SK-N-SH treated with all-trans-retinoic acid at 6 μM for 48 hours (cell line): Measurements from ENCODE around the gene ME1.

Experiments
- ATAC-seq: fragments of 200-7000 bp; cut with Tn5 transposase; 3 replicates; pipeline ENCODE4 v1.9.1; 2020; ENCODE audit warnings: mild to moderate bottlenecking, moderate library complexity
- ARNTL ChIP-seq: fragments of 450-650 bp; formaldehyde crosslinking; IDR thresholded peaks from 2 replicates; pipeline ENCODE4 v1.5.0; 2020; ENCODE audit warnings: low read depth, mild to moderate bottlenecking, moderate library complexity, borderline replicate concordance
- BACH2 ChIP-seq: fragments of 250-450 bp; sonication (Bioruptor Pico); IDR thresholded peaks from 2 replicates; pipeline ENCODE4 v1.9.0; 2021; ENCODE audit warnings: mild to moderate bottlenecking, borderline replicate concordance
- CREB5 ChIP-seq: fragments of 250-450 bp; sonication (Bioruptor Pico); IDR thresholded peaks from 2 replicates; pipeline ENCODE4 v1.5.1; 2020; ENCODE audit warnings: low read depth, mild to moderate bottlenecking, moderate library complexity
- CSDC2 ChIP-seq: fragments of 250-450 bp; sonication (Bioruptor Pico); IDR thresholded peaks from 2 replicates; pipeline ENCODE4 v1.5.0; 2020; ENCODE audit warnings: mild to moderate bottlenecking, moderate library complexity
- ESRRG ChIP-seq: fragments of 250-450 bp; sonication (Bioruptor Pico); IDR thresholded peaks from 2 replicates; pipeline ENCODE4 v1.6.1; 2021; ENCODE audit warnings: mild to moderate bottlenecking
- GLIS3 ChIP-seq: fragments of 250-450 bp; sonication (Bioruptor Pico); IDR thresholded peaks from 2 replicates; pipeline ENCODE4 v1.5.0; 2020; ENCODE audit warnings: mild to moderate bottlenecking, moderate library complexity
- ISL1 ChIP-seq: fragments of 250-450 bp; sonication (Bioruptor Pico); IDR thresholded peaks from 2 replicates; pipeline ENCODE4 v2.1.2; 2022; ENCODE audit warnings: mild to moderate bottlenecking, moderate library complexity
- OSR1 ChIP-seq: fragments of 250-450 bp; sonication (Bioruptor Pico); IDR thresholded peaks from 2 replicates; pipeline ENCODE4 v1.8.0; 2022; ENCODE audit warnings: moderate library complexity, mild to moderate bottlenecking, inconsistent platforms
- POU6F1 ChIP-seq: fragments of 250-450 bp; sonication (Bioruptor Pico); IDR thresholded peaks from 2 replicates; pipeline ENCODE4 v1.8.0; 2021; ENCODE audit warnings: low read depth, mild to moderate bottlenecking, moderate library complexity, borderline replicate concordance
- RARB ChIP-seq: fragments of 250-450 bp; sonication (Bioruptor Pico); IDR thresholded peaks from 2 replicates; pipeline ENCODE4 v1.8.0; 2021; ENCODE audit warnings: mild to moderate bottlenecking, moderate library complexity
- SNAI2 ChIP-seq: fragments of 250-450 bp; sonication (Bioruptor Pico); IDR thresholded peaks from 2 replicates; pipeline ENCODE4 v1.5.0; 2020; ENCODE audit warnings: mild to moderate bottlenecking, moderate library complexity
- TCF4 ChIP-seq: fragments of 250-450 bp; sonication (Bioruptor Pico); IDR thresholded peaks from 2 replicates; pipeline ENCODE4 v1.8.0; 2021; ENCODE audit warnings: mild to moderate bottlenecking, moderate library complexity, borderline replicate concordance
- TOX ChIP-seq: fragments of 250-450 bp; sonication (Bioruptor Pico); IDR thresholded peaks from 2 replicates; pipeline ENCODE4 v1.8.0; 2021; ENCODE audit warnings: mild to moderate bottlenecking, moderate library complexity, borderline replicate concordance
- ZC3H10 ChIP-seq: fragments of 250-450 bp; sonication (Bioruptor Pico); IDR thresholded peaks from 2 replicates; pipeline ENCODE4 v1.5.1; 2021; ENCODE audit warnings: mild to moderate bottlenecking, moderate library complexity
- ZFP3 ChIP-seq: fragments of 250-450 bp; sonication (Bioruptor Pico); IDR thresholded peaks from 2 replicates; pipeline ENCODE4 v1.5.0; 2020; ENCODE audit warnings: mild to moderate bottlenecking, moderate library complexity
- ZFP30 ChIP-seq: fragments of 450-650 bp; formaldehyde crosslinking; IDR thresholded peaks from 2 replicates; pipeline ENCODE4 v1.5.0; 2022; ENCODE audit warnings: mild to moderate bottlenecking, moderate library complexity
- ZNF565 ChIP-seq: fragments of 450-650 bp; formaldehyde crosslinking; conservative IDR thresholded peaks from 2 replicates; pipeline ENCODE4 v1.5.0; 2020; ENCODE audit warnings: low read depth, mild to moderate bottlenecking, moderate library complexity
- ZNF70 ChIP-seq: fragments of 450-650 bp; formaldehyde crosslinking; IDR thresholded peaks from 2 replicates; pipeline ENCODE4 v1.5.0; 2020; ENCODE audit warnings: mild to moderate bottlenecking, moderate library complexity
- ZNF8 ChIP-seq: fragments of 450-650 bp; formaldehyde crosslinking; IDR thresholded peaks from 2 replicates; pipeline ENCODE4 v1.5.0; 2020; ENCODE audit warnings: mild to moderate bottlenecking, moderate library complexity
- TF ChIP-seq, protein P1 (sequence below): fragments of 250-450 bp; sonication (Bioruptor Pico); IDR thresholded peaks from 2 replicates; pipeline ENCODE4 v1.5.1; 2021; ENCODE audit warnings: mild to moderate bottlenecking, moderate library complexity

The ME1 gene

DNA sequence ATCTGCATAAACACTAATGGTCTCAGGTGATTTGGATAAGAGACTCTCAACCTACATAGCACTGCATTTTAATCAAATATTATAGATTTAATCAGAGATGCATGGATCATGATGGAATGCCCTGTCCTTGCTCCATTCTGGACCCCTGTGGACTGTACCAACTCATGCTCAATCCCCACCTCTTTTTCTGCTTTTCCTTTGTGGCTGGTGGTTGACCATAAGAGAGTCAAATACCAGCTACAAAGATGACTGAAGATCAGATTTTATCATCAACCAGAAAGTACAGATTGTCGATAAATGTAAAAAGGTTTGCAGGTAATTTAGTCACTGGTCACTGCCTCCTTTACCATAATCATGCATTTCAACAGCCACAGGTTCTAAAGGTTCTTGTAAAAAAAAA lies 116.2 kb downstream of the ME1 start (continued):
- TF ChIP-seq, protein P1, sequence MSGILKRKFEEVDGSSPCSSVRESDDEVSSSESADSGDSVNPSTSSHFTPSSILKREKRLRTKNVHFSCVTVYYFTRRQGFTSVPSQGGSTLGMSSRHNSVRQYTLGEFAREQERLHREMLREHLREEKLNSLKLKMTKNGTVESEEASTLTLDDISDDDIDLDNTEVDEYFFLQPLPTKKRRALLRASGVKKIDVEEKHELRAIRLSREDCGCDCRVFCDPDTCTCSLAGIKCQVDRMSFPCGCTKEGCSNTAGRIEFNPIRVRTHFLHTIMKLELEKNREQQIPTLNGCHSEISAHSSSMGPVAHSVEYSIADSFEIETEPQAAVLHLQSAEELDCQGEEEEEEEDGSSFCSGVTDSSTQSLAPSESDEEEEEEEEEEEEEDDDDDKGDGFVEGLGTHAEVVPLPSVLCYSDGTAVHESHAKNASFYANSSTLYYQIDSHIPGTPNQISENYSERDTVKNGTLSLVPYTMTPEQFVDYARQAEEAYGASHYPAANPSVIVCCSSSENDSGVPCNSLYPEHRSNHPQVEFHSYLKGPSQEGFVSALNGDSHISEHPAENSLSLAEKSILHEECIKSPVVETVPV: no peak
- no peak for TF ChIP-seq CSDC2

GRCh38 chr6:83313882-83314281 lies 117.0 kb downstream of the ME1 start:
- no peak for ATAC-seq
- TF ChIP-seq ARNTL: no peak
- TF ChIP-seq, protein P1: no peak
- no peak for TF ChIP-seq ZFP3 (CRISPR knock-in tag)
- TF ChIP-seq ZC3H10 (CRISPR knock-in tag): no peak
- no peak for TF ChIP-seq ZNF8 (CRISPR knock-in tag)
- no peak for TF ChIP-seq BACH2 (CRISPR knock-in tag)
- TF ChIP-seq ZNF565 (CRISPR knock-in tag): no peak
- TF ChIP-seq GLIS3 (CRISPR knock-in tag): no peak

DNA sequence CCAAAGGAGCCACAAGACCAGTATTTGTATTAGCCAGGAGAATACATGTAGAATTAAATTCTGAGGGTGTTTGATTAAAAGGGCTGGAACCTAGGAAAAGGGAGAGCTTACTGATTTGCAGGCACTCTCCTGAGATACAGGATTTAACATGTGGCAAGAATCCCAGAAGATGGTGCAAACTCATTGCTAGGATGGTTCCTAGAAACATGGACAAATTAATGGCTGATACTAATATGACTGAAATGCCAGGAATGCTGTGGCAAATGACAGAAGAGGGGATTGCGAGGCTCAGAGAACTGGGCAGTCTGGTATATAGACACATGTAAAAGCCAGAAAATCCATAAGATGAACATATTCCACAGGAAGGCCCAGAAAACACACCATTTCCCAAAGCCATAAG lies 119.6 kb downstream of the ME1 start:
- ATAC-seq: no peak
- TF ChIP-seq RARB (CRISPR knock-in tag) (no peak), SNAI2 (CRISPR knock-in tag) (no peak), ZNF565 (CRISPR knock-in tag) (no peak), TOX (CRISPR knock-in tag) (no peak), TCF4 (CRISPR knock-in tag) (no peak), ESRRG (no peak), CREB5 (CRISPR knock-in tag) (no peak), GLIS3 (CRISPR knock-in tag) (no peak), ZFP30 (CRISPR knock-in tag) (no peak)
- TF ChIP-seq, protein P1: no peak
- TF ChIP-seq, all 23 proteins: peak for 0

DNA sequence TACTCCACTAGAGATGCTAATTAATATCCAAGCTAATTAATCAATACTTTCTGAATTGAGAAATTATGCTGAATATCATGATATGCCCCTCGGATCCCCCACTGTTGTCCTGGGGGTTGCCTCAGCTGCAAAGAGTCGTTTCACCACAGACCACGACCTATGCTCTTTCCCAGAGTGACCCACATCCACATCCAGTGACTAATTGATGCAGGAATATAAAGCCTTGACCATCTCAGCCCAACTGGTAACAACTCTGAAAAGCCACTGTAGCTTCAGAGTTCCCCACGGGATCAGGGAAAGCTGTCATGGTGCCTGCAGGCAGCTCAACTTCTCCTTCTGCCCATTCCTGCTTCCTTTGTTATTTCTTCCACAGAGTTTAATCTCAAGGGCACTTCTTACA lies 120.8 kb downstream of the ME1 start:
- TF ChIP-seq ISL1: no peak
- TF ChIP-seq, protein P1: no peak
- no peak for TF ChIP-seq SNAI2 (CRISPR knock-in tag)
- no peak for TF ChIP-seq BACH2 (CRISPR knock-in tag)
- no peak for TF ChIP-seq CSDC2
- no peak for TF ChIP-seq OSR1 (CRISPR knock-in tag)
- TF ChIP-seq POU6F1: no peak
- TF ChIP-seq ZNF70 (CRISPR knock-in tag): no peak
- no peak for TF ChIP-seq ZFP3 (CRISPR knock-in tag)
- no peak for TF ChIP-seq ZC3H10 (CRISPR knock-in tag)
- no peak for TF ChIP-seq ZNF565 (CRISPR knock-in tag)
- TF ChIP-seq GLIS3 (CRISPR knock-in tag): no peak
- no peak for TF ChIP-seq CREB5 (CRISPR knock-in tag)
- no peak for TF ChIP-seq ZNF8 (CRISPR knock-in tag)

More for the DNA sequence above, 120.8 kb downstream of the ME1 start:
- no peak for ATAC-seq
